Panc1 (cell line): ENCODE measurements around the gene CLC.

Experiments
- POLR2AphosphoS5 ChIP-seq: IDR thresholded peaks from 2 replicates; pipeline ENCODE4 v1.6.1; 2012; ENCODE audit warnings: mild to moderate bottlenecking, low read depth, low read length, moderate library complexity
- TF ChIP-seq, protein P1 (sequence below): fragments of 450-650 bp; IDR thresholded peaks from 2 replicates; pipeline ENCODE4 v1.5.1; 2017; ENCODE audit warnings: mild to moderate bottlenecking

GRCh38 chr19:39745643-39746042 is 7.8 kb upstream of the CLC start:
- TF ChIP-seq, protein P1, sequence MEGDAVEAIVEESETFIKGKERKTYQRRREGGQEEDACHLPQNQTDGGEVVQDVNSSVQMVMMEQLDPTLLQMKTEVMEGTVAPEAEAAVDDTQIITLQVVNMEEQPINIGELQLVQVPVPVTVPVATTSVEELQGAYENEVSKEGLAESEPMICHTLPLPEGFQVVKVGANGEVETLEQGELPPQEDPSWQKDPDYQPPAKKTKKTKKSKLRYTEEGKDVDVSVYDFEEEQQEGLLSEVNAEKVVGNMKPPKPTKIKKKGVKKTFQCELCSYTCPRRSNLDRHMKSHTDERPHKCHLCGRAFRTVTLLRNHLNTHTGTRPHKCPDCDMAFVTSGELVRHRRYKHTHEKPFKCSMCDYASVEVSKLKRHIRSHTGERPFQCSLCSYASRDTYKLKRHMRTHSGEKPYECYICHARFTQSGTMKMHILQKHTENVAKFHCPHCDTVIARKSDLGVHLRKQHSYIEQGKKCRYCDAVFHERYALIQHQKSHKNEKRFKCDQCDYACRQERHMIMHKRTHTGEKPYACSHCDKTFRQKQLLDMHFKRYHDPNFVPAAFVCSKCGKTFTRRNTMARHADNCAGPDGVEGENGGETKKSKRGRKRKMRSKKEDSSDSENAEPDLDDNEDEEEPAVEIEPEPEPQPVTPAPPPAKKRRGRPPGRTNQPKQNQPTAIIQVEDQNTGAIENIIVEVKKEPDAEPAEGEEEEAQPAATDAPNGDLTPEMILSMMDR, result no peak
- TF ChIP-seq POLR2AphosphoS5, result no peak
